Stimulated activated CD4-positive, alpha-beta T cell treated with anti-CD3 and anti-CD28 coated beads, Interleukin-1b, Interleukin-23, amount 100 ng/mL, for 4 hours (primary cell): ENCODE results near the gene ZBTB8OS.
"Not testable (repeated sequence)": the region's sequence is repeated elsewhere in the genome, so short reads cannot be mapped to it uniquely, and the experiment has no call there.

Source experiments
- DNase-seq, 2 donors: peaks; one replicate each; pipeline ENCODE4 v3.0.0-alpha.2; 2020; ENCODE audit warnings: low read depth in 2 of 2

The ZBTB8OS gene

DNA sequence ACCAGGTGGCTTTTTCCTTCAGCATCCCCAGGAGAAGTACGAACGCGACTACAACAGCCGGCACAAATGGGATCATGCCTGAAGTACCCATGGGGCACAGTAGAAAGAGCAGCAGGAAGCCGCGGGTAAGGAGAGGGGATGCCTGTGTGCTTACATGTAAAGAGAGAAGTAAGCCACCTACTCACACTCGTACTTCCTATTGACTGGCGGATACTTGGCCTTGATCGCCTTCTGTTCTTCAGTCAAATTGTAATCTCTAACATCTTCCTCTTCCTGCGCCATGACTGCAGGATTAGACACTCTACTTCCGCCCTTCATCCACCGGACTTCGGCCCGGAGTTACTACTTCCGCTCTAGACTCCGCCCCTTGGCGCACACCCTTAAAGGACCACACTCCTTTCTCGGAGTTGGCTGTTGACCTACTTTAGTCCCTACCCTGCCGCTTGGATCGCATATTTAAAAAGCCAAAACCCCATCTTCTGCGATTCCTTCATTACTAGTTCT lies at the start of gene ZBTB8OS:
TSS of gene ZBTB8OS (minus strand) at position 303 of the 504 bp plus-strand sequence. CDS start at position 282, 21 bp downstream.
- DNase-seq: peak; percentile 70 to 73

DNA sequence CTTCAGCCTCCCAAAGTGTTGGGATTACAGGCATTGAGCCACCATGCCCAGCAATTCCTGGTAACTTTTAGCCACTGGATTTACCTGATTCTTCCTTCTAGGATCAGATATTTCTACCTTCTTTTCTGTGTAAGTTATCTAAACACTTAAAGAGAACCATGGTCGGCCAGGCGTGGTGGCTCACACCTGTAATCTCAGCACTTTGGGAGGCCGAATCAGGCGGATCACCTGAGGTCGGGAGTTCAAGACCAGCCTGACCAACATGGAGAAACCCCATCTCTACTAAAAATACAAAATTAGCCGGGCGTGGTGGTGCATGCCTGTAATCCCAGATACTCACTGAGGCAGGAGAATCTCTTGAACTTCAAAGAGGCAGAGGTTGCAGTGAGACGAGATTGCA lies 46.6 kb upstream of the ZBTB8OS start:
- DNase-seq: not testable (repeated sequence)

- no peak for DNase-seq
These were observed 45.7 kb upstream of the ZBTB8OS start for GRCh38 chr1:32696041-32696440.

DNA sequence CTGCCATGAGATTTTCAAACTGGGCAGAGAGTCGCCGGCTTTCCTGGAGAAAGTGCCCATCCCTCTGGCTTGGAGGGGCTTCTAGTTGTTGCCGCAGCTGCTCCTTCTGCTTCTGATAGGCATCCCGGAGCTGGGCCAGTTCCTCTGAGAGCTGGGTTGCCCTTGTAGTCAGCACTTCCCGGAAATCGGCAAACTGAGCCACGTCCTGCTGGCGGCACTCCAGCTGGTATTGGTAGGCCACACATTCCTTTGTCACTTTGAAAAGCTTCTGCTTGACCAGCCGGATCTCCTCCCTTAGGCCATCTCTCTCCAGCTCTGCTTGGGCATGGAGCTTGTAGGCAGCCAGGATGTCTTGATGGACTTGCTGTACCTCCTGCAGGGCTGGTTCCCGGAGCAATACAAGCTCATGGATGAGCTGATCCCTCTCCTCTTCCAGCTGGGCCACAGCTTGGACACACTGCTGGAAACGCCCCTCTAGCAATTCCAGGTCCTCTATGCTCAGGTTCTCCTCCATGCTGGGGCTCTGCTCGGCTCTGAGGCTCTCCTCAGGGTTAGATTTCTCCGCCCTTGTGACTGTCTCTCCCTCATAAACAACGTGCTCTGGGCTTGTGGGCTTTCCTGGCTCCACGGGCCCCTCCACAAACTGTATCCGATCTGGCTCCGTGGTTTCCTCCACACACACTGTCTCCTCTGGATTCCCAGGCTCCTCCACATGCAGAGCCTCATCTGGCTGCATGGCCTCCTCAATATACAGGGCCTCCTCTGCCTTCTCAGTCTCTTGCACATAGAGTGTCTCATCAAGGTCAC lies 45.0 kb upstream of the ZBTB8OS start:
- no peak for DNase-seq

DNA sequence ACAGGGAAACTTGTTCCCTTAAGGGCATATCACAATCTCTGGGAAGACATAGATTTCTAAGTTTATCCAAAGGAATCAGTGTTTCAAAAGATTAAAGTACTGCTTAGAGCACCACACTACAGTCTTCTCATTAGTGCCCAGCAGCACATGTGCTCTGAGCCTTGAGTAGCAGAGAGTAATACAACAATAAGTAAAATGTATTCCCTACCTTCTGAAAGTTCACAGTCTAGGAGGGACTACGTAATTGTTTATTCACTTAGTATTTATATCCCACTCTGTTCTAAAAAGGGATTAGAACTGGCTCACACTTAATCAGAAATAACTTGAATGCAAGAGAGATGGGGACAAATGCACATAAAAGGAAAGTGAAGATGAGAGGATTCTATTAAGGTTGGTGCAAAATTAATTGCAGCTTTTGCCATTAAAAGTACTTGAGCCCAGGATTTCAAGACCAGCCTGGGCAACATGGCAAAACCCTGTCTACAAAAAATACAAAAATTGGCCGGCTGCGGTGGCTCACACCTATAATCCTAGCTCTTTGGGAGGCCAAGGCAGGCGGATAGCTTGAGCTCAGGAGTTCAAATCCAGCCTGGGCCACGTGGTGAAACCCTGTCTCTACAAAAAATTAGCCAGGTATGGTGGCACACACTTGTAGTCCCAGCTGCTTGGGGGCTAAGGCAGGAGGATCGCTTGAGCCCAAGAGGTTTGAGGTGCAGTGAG lies 43.3 kb upstream of the ZBTB8OS start:
- DNase-seq: no peak

DNA sequence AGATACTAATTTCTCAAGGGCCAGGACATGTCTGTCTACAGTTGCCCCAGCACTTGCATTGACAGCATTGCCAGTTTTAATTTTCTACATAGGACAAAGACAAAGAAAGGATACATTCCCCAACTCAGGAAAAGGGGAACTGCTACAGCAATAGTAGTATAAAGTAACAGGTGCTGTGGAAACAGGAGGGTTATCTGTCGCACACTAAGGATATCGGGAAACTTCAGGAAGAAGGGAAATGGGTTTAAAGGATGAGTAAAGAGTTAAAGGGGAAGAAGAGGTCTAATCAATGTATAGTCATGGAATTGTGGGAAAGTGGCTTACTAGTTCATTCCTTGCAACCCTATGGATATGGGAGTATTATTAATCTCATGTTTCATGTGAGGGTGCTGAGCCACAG lies 36.0 kb upstream of the ZBTB8OS start:
- DNase-seq: no peak

GRCh38 chr1:32685498-32685897 lies 35.1 kb upstream of the ZBTB8OS start:
- no peak for DNase-seq

- no peak for DNase-seq
These were observed 33.9 kb upstream of the ZBTB8OS start for GRCh38 chr1:32684167-32684811.

GRCh38 chr1:32683397-32683796 lies 33.0 kb upstream of the ZBTB8OS start:
- DNase-seq: no peak

DNA sequence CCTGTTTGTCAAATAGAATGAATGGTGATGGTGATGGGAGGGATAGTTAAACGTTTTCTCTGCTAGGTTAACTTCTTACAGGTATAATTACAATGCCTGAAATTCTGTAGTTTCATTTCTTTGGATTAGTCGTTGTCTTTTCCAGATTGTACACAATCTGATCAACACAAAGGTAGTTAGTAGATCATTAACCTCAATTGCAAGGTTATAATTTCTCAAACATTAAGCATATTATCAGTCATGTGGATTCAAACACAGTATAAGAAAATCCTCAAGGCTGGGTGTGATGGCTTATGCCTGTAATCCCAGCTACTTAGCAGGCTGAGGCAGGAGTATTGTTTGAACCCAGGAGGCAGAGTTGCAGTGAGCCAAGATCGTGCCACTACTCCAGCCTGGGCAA lies 31.6 kb upstream of the ZBTB8OS start:
- DNase-seq: no peak

- DNase-seq: no peak
These were observed 31.2 kb upstream of the ZBTB8OS start for GRCh38 chr1:32681509-32681908.

GRCh38 chr1:32680642-32681041 lies 30.3 kb upstream of the ZBTB8OS start:
- no peak for DNase-seq

- not testable (repeated sequence) for DNase-seq
These were observed 29.6 kb upstream of the ZBTB8OS start for GRCh38 chr1:32679993-32680392.

GRCh38 chr1:32676945-32677344 lies 26.6 kb upstream of the ZBTB8OS start:
- DNase-seq: no peak

DNA sequence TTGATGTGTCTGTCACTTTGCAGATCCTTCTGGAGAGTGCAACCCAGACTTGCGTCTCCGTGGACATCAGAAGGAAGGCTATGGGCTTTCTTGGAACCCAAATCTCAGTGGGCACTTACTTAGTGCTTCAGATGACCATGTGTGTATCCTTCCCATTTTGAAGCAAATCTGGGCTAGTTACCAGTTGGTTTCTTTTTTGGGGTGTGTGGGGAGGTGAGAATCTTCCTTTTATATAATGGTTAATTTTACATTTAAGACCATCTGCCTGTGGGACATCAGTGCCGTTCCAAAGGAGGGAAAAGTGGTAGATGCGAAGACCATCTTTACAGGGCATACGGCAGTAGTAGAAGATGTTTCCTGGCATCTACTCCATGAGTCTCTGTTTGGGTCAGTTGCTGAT lies 18.4 kb upstream of the ZBTB8OS start:
- not testable (repeated sequence) for DNase-seq

- DNase-seq: no peak
These were observed 16.7 kb upstream of the ZBTB8OS start for GRCh38 chr1:32666901-32667566.

GRCh38 chr1:32665915-32666314 lies 15.6 kb upstream of the ZBTB8OS start:
- no peak for DNase-seq

- DNase-seq: no peak
These were observed 9.2 kb upstream of the ZBTB8OS start for GRCh38 chr1:32659581-32659980.

DNA sequence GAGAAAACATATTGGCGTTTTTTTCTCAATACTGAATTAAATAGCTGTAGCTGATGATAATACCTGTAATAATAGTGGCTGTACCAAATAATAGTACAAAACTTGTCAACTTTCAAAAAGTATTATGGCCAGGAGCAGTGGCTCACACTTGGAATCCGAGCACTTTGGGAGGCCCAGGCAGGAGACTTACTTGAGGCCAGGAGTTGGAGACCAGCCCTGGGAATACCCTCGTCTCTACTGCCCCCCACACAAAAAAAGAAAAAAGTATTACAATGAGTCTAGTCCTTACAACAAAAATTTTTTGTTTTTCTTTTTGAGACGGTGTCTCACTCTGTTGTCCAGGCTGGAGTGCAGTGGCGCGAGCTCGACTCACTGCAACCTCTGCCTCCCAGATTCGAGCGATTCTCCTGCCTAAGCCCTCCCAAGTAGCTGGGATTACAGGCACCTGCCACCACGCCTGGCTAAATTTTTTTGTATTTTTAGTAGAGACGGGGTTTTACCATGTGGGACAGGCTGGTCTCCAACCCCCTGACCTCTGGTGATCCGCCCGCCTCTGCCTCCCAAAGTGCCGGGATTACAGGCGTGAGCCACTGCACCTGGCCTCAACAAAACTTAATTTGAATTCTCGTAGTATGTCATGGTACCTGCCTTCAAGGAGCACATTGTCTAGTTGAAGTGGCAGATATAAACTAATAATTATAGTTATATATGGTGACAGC lies 2.1 kb upstream of the ZBTB8OS start:
- no peak for DNase-seq

DNA sequence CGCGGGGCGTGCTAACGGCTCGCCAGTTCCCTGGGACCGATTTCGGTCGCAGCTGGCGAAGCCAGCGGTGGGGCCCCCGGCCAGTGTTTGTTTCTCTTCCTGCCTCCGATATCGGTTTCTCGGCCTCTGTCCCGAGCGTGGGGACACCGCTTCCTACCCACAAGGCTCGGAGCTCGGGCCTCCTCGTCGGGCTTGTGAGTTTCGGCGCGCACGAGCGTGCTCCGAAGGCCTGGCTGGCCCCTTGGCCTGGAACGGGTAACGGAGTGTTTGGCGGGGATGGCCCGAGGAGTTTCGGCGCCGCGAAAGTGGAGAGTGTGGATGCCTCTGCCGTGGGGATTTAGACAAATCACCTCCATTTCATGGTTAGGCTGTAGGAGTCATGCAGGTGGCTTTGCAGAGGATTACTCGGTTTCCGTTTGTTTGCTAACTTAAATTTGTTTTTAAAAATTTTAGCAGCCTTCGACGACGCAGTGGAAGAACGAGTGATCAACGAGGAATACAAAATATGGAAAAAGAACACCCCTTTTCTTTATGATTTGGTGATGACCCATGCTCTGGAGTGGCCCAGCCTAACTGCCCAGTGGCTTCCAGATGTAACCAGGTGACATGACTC lies 1.2 kb upstream of the ZBTB8OS start:
- DNase-seq: no peak
